D721Med (cell line): ENCODE results near the gene EMSY.

ENCODE experiments used
- DNase-seq: peaks from one replicate; pipeline ENCODE4 v3.0.0; 2011; ENCODE audit warnings: low spot score; ENCODE audit not compliant: insufficient read length
- FAIRE-seq: peaks from 2 replicates; lab custom pipeline; 2011; peaks lifted over from hg19 to GRCh38; lab: Jason Lieb, UNC
- TF ChIP-seq, protein P1 (sequence below): IDR thresholded peaks from 2 replicates; pipeline ENCODE4 v1.5.1; 2012; ENCODE audit warnings: mild to moderate bottlenecking, control low read depth; ENCODE audit not compliant: insufficient read depth; ENCODE audit errors: missing control alignments

Gene EMSY

DNA sequence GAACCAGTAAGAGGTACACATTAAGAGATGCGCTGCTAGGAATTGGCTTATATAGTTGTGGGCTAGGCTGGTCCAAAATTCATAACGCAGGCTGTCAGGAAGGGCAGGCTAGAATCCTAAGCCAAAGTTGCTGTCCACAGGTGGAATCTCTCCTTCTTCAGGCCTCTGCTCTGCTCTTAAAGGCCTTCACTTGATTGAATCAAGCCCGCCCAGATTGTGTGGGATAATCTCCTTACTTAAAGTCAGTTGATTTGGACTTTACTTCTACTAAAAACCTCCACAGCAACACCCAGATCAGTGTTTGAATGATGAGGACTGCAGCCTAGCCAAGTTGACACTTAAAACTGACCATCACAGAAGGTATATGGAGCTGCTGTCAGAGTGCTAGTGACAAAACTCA lies 156.9 kb downstream of the EMSY start:
- DNase-seq (no peak), FAIRE-seq (no peak)
- TF ChIP-seq, protein P1, sequence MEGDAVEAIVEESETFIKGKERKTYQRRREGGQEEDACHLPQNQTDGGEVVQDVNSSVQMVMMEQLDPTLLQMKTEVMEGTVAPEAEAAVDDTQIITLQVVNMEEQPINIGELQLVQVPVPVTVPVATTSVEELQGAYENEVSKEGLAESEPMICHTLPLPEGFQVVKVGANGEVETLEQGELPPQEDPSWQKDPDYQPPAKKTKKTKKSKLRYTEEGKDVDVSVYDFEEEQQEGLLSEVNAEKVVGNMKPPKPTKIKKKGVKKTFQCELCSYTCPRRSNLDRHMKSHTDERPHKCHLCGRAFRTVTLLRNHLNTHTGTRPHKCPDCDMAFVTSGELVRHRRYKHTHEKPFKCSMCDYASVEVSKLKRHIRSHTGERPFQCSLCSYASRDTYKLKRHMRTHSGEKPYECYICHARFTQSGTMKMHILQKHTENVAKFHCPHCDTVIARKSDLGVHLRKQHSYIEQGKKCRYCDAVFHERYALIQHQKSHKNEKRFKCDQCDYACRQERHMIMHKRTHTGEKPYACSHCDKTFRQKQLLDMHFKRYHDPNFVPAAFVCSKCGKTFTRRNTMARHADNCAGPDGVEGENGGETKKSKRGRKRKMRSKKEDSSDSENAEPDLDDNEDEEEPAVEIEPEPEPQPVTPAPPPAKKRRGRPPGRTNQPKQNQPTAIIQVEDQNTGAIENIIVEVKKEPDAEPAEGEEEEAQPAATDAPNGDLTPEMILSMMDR = no peak

DNA sequence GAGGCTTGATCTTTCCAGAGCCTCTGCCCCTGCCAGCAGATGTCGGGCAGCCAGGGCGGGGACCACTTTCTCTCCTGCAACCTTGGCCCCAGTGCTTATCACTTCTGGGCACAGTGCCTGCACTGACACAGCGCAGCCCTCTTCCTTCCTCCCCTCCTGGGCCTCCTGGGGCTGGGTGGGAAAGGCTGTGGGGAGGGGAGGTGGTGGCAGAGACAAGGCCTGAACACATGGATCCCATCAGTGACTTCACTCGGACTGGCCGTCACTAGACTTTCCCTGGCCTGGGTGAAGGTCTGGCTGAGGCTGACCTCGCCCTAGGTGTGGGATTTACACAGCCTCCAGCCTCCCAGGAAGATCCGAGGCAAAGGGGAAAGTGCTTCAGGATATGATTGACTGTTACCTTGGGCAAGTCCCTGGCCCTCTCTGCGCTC lies 157.6 kb downstream of the EMSY start:
- TF ChIP-seq, protein P1 = no peak
- FAIRE-seq = no peak
- DNase-seq = no peak
